HTERT RPE-1 (cell line): ENCODE measurements around the gene LAMC1.
"Not testable (repeated sequence)": the region's sequence is repeated elsewhere in the genome, so short reads cannot be mapped to it uniquely, and the experiment has no call there.

Source experiments
- in situ Hi-C: fragments of 300-500 bp; cut with MboI; formaldehyde crosslinking; loops from 4 replicates; pipeline ENCODE4 v1.14.3; 2020; ENCODE audit warnings: low sequenced_read_pairs

LAMC1 gene

DNA sequence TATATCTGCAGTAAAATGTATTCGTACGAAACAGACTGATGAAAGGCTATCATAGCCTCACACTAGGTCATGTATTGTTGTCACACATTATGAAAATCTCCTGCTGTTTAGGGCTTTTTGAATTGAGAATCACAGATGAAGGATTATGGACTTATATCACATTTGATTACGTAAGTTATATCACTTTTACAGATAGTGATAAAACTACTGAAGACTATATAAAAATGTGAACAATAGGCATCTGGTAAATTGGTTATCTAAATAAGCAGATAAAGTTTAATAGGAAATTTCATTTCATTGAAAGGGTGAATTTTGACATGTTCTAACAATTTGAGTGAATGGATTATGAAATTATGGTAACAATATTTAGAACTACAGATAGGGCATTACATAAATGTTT lies 20.0 kb downstream of the LAMC1 start:
- in situ Hi-C loops, result no loop called here

DNA sequence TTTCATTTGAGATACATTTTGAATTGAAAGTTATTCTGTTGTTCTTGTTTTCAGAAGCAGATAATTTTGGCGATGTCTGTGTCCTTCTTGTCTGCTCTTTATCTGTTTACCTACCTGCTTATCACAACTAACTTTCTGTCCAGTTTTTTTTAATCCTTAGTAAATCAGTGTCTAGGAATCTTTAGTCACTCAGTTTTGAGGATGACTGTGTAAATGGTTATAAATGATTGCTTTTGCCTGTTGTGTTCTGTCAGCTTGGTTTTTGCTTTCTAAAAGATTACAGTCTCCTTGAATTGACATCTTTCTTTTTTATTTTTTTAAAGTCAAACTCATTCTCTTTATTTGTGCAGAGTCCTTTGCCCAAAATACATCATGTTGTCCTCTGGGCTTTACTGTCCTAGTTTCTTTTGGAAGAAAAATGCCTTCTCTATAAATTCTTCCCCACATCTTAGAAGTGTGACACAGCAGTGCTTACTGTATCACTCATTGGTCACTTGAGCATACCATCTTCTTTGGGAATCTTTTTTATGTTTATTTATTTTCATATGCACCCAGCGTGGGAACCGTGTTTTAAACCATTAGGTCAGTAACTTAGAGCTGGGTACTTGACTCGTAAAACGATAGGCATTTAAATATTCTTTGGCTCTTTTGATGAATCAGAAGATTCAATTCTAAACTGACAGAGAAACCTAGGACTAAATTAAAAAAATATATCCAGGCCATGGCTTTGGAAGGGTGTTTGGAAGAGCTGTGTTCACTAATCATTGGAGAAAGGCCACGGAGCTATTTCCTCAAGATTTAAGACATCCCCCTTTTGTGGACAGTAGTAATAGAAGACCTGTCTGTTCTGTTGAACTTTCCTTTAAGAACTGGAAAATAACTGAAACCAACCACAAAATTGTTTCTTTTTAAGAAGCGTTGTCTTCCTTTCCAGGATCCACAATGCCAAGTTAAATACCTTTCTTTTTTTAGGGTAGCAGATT lies 20.9 kb downstream of the LAMC1 start:
- in situ Hi-C loops, result no loop called here

DNA sequence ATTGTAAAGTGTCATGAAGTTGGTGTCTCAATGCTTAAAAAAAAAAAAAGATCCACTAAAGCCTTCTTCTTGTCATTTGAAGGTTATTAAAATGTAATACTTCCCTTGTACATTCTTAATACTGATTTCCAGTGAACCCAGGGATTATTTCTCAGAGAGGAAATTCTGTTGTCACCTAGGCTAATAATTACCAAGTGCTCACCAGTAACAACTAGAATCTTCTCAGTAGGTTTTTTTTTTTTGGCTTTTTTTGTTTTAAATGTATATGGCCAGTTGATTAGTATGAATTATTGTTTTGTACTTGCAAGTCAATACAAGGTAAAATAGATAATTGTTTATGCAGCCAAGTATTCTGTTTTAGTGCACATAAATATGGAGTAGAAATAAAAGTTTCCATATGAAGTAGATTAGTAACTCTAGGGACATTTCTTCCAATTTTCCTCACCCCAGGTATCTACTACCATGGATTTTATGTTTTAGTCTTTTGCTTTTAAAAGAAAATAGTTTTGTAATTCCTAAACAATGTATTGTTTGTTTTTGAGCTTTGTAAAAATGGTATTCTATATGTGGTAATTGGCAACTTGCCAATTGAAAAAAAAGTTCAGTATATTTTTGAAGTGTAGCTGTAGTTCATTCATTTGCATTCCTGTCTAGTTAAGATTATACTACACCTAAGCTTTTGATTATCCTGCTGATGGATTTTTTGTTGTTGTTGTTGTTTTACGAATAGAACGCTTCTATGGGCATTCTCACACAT lies 21.9 kb downstream of the LAMC1 start:
- in situ Hi-C loops, result no loop called here

DNA sequence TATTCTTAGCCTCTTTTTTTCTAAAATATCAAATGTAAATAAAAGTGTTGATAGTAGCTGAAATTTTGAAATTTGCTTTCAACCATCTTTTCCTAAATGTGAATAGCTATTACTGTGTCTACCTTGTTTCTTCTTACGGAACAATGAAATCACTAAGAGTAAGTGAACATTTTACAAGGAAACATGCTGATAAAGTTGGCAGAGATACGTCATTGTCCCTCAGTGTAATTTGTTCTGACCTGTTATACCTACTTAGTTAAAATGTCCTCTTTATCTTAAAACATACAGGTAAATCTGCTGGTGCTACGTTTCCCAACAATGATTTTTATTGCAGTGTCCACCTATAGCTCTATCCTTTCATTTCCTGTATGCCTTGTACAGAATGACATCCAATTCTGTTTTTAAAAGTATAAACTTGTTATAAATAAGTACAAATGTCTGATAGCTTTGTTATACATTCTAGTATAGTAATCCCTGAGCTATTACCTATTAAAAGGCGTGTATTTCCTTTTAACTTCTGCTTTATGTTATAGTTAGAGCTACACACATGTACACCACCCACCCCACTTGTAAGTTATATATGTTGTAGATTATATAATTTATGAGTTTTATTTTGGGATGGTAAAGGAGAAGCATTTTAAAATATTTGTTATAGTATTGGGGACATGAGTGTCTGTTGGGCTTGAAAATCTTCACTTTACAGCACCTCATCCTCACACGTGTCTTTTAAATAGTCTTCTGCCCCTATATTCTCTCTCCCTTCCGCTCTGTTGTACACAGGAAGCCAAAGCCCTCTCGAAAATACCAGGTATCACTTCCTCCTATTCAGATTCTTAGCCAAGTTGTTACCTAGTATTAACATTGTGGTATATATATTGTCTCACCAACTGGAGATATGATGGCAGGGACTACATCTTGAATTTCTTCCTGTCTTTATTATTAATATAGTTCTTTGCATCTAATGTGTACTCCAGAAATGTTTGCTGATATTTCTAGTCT lies 25.2 kb downstream of the LAMC1 start:
- in situ Hi-C loops, result no loop called here

DNA sequence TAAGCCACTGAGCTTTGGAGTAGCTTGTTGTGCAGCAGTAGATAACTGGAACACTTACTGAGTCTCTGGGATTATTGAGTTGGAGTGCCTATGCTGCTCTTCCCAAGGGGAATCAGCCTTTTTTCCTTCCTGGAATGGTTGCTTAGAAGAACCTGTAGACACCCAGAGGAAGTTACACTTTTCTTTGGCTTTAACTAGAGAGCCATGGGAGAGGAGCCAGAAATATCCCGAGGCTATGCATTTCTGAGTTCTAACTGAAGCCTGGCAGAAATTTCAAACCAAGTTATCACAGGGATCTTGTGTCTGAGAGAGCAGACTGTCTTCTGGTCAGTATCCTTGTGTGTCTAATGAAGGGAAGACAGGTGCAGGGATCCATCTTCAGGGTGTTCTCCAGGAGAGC lies 28.3 kb downstream of the LAMC1 start:
- in situ Hi-C loops, result no loop called here

DNA sequence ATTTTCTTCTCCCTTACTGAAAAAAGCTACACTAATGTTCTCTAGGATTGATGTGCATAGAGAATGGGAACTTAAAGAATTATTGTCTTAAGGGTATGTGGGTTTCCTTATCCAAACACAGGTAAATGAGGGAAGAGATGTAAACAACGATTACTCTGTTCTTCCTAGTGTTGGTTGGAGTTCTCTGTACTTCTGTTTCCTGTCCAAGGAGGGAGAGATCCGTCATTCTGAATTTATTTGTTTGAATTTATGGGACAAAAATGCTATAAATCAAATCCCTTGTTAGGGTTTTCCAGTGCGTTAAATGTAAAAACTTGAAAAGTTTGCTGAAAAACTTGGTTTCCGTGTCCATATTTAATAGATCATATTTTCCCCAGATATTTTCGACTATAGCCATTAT lies 29.6 kb downstream of the LAMC1 start:
- in situ Hi-C loops, result no loop called here

DNA sequence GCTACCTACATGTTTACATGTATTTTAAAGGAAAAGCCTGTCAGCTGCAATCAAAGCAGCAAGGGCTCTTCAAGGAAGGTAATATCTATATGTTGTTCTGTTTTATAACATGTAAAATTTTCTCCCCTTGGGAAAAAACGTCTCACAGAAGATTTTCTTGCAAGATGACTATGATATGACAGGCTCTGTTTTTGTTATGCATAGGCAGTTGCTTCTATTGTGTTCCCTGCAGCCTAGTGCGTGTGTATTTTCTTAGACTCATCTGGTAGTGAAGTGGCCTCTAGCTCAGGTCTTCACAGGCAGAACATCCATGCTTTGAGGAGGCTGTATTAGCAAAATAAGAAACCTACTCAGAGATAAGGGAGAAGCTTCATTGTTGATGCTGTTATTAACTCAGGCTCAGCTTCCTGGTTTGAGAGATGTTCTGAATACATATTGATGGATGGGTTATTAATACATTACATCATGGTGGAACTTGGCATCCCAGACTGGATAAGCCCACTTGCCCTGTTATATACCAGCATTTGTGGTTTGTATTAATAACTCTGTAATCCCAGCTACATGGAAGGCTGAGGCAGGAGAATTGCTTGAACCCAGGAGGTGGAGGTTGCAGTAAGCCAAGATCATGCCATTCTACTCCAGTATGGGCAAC lies 35.8 kb downstream of the LAMC1 start:
- in situ Hi-C loops, result no loop called here

DNA sequence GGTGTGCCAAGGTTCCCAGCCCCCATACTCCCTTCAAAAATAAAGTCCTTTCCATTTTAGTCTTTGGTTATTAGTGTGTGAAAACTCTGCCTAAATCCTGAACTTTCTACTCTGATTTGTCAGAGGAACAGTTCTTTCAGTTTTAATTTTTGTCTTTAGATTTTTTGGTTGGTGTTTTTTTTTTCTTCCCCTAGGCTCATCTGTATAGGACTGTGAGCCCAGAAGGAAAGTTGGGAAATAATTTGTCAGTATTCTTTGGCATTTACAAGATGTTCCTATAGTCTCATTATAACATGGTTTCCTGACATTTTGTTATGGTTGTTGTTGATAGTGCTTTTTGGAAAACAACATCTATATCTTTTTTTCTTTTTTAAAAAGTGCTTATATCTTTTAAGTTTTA lies 38.0 kb downstream of the LAMC1 start:
- in situ Hi-C loops, result no loop called here

DNA sequence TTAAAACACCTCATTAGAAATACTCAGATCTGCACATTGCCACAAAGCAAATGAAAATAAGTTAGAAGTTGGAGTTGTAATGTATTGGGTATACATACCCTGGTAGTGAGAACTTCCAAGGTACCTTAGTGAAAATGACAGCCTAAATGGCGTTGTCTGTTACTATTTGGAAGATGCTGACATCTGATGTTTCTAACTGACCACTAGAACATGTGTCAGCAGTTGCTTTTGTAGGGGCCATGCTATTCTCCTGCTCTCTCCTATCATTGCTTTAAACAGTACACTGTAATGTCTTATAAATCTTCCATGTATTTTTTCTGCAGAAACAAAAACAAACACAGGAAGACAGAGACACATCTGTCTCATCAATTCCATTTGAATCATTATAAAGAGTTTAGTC lies 40.1 kb downstream of the LAMC1 start:
- in situ Hi-C loops, result no loop called here

DNA sequence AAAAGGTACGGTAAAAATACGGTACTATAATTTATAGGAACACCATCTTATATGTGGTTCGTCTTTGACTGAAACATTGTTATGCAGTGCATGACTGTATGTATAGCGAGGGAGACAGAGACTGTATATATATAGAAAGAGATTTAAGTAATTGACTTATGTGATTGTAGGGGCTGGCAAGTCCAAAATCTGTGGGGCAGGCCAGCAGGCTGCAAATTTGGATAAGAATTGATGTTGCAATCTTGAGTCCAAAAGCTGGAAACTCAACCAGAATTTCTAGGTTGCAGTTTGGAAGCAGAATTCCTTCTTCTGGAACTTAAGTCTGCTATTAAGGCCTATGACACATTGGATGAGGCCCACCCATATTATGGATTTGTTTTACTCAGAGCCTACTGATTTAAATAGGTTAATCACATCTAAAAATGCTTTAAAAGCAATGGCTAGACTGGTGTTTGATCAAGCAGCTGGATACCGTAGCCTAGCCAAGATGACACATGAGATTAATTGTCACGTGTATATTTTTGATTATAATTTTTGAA lies 42.0 kb downstream of the LAMC1 start:
- in situ Hi-C loops, result no loop called here

DNA sequence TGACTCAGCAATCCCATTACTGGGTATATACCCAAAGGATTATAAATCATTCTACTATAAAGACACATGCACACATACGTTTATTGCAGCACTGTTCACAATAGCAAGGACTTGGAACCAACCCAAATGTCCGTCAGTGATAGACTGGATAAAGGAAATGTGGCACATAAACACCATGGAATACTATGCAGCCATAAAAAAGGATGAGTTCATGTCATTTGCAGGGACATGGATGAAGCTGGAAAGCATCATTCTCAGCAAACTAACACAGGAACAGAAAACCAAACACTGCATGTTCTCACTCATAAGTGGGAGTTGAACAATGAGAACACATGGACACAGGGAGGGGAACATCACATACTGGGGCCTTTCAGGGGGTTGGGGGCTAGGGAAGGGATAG lies 43.2 kb downstream of the LAMC1 start:
- in situ Hi-C loops, result not testable (repeated sequence)

DNA sequence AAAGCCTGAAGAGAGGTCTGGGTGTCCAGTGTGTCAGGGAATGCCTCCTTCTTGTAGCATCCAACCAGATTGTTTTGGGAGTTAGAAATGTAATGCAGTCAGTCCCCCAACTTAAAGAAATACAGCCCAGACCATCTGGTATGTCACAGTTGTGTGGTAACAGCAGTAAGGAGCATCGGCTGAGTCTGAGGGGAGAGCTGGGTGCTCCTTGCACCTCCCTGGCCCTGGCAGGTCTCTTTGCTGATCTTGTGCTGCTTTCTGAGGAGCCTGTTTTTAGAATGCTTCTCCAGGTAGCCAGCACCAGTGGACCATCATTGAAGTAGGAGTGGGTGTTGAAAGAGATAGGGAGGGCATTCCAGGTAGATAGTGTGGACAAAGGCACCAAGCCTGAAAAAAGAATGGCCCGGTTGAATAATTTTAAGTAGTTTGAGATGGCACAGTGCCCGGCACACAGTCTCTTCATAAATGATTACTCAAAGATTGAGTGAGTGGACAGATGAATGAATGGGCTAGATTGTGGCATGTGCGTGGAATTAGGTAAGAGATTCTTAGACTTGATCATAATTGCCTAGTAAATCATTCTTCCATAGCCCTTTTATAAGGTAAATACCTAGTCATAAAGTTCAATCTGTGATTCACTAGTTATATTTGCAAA lies 46.5 kb downstream of the LAMC1 start:
- in situ Hi-C loops, result no loop called here

DNA sequence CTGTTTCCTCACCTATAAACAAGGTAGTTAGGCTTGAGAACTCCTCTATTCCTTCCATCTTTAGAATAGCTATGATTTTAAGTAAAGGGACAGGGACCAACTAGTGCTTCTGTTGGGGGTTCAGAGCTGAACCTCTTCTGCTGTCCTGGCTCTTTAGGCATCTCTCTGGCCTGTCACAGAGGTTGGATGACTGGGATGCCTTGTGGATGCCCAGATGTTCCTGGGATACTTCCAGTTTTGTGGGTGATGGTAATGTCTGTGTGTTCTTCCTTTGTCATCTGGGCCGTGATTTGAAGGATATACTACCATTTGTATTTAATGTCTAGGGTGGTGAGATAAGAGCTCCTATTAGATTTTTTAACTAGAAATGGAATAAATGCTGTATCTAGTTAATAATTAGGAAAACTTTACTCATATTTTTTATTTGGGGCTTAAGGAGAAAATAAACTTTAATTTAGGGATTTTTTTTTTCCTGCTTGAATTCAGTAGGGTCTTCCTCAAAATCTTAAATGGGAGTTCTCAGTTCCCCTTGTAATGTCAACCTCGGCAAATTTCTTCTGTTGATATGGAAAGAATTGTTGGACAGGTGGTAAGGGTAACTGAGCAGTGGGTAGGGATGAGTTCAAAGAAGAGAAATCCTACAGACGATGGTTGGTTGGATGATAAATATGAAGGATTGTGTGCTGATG lies 47.2 kb downstream of the LAMC1 start:
- in situ Hi-C loops, result no loop called here

DNA sequence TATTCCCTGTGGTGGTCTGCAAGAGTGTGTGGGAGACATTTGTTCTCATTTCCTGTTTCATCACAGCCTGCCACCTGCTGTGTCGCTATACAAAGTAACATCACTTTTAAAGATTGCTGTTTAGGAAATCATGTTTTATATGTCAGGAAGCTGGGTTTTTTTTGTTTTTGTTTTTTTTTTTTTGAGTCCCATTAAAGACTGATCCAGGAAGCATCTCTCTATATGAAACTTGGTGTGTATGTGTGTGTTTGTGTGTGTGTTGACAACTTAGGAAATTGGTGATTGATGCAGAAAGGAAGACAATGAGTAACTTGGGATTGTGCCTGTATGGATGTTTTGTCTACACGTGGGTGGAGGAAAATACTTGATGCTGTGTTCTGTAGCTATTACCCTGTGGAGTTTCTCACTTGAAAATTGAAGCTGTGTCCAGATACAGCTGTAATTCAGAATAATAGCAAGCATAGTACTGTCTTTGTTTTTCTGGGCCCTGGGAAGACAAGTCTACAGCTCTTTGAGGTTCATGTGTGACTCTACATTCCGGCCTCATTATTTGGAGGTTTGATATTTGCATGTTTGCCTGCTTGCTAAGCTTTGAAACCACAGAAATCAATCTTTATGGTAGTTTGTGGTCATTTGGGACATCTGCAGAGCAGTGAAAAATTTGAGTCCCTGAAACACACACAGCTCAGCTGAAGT lies 47.9 kb downstream of the LAMC1 start:
- in situ Hi-C loops, result no loop called here

DNA sequence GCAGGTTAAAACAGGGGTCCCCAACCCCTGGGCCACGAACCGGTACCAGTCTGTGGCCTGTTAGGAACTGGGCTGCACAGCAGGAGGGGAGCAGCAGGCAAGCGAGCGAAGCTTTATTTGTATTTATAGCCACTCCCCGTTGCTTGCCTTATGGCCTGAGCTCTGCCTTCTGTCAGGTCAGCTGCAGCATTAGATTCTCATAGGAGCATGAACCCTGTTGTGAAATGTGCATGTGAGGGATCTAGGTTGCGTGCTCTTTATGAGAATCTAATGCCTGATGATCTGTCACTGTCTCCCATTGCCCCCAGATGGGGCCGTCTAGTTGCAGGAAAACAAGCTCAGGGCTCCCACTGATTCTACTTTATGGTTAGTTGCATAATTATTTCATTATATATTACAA lies 49.4 kb downstream of the LAMC1 start:
- in situ Hi-C loops, result not testable (repeated sequence)

DNA sequence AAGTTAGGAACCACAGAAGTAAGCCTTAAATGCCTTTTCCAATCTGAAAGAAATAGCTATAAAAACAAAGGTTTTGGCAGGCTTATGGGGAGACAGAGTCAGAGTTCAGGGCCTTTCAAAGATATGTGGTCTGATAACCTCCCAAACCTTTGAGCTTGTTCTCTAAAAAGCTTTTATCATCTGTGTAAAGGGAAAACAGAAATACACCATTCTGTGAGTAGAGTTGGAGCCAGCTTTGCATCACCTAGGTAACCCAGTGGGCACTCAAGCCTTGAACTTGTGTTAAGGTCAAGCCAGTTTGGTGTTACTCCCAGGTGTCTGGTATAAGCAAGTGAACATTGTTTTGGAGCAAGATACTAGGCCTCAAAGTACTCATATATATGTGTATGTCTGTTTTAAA lies 50.1 kb downstream of the LAMC1 start:
- in situ Hi-C loops, result no loop called here

DNA sequence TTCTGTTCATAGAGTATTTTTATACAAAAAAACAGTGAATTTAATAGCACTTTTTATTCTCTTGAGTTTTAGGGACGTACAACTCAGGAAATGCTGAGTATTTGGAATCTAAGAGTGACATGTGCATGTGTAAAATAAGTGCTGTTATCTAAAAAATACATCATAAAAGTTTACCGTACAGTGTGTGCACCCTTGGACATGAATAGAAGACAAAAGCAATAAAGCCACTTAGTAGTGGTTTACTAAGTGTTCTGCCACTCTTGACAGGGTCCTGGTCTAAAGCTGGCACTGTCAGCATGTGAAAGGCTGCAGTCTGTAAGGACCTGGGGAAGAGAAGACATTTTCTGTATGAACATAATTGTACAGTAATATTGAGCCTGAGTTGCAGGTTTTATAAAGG lies 51.0 kb downstream of the LAMC1 start:
- in situ Hi-C loops, result no loop called here

DNA sequence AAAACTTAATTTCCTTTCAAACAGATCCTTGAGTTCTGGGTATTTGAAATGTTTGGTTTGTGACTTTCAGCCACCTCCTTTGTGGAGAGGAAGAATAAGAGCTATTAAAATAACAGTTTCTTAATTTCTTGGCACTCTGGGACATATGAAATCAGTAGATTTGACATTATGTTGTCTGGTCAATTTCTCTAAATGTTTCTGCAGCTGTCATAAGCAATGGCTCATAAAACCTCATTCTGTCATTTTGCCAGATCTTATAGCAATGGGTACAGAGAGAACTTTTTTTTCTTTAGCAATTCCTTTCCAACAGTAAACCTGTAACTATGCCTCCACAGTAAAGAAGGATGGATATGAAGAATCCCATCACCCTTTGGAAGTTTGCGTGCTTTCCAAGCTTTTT lies 52.6 kb downstream of the LAMC1 start:
- in situ Hi-C loops, result no loop called here
